Right forelimb (tissue), 1 donor: ENCODE measurements around the gene GRIA1.

Experiments used
- DNase-seq: peaks from one replicate; pipeline ENCODE4 v3.0.0-alpha.2; 2018

Gene GRIA1

DNA sequence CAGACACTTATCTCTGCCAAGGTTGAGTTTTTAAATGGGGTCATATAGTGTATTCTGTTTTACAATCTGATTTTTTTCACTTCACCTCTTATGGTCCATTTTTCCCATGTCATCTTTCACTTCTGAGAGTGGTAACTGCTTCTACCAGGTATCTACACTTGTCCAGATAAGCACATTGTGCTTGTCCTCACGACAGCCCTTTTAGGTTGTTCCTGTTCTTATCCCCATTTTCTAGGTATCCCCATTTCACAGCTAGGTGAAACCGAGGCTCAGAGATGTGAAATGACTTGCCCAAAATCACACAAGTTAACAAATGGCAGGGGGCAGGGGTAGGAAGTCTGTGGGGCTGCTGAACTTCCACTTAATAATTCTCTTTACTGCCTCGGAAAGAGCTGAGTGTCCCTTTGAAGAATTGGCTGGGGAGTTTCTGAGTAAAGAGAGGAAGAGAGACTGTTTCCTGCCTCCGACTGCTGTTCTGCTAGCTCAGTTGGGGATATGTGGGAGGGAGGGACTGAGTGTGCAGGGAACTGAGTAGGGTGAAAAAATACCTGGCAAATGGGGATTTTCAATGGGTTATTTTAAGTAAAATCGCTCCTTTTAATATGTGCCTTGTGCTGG lies 255.4 kb downstream of the GRIA1 start:
- no peak for DNase-seq

DNA sequence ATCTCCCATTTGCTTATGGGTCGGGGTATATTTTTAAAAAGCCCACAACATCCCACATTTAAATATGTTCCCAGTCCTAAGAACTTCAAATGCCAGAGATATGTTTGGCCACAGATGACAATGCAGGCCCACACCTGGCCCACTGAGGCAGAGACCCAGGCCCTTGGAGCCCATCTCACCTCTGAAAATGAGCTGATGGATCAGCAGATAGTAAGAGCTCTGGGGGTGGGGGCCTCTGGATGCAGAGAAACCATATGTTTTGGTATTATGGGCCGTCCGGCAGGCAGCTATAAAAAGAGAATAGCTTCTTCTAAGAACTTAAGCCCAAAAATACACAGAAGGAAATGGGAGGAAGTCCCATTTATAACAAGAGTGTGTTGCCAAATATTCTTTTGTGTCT lies 256.0 kb downstream of the GRIA1 start:
- no peak for DNase-seq

DNA sequence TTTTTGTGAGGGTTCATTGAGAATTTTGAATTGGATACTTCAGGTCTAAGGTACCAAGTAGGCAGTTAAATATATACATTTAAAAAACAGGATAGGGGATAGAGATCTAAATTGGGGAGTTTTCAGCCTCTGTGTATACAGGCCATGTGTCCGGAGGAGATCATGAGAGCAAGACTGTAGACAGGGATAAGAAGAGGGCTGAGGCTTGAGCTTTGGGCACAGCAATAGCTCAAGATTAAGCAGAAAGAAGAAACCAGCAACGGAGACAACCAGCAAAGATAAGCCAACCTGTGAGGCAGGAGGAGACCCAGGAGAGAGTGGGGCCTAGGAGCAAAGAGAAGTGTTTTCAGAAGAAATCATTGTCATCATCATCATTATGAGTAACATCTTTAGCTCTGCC lies 258.4 kb downstream of the GRIA1 start:
- no peak for DNase-seq

- no peak for DNase-seq
These were observed 259.5 kb downstream of the GRIA1 start for GRCh38 chr5:153749960-153750359.

DNA sequence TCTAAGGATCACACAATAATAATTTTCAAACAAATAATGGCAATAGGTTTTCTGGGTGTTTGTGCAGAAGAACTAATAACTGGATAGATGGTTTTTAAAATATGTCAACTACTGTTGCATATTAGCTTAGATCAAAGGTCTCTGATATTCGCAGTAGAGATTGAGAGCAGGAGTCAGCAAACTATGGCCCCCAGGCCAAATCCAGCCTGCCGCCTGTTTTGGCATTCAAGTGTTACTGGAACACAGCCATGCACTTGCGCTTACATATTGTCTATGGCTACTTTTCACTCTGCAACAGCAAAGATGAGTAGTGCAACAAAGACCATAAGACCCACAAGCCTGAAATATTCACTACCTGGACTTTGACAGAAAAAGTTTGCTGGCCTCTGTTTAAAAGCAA lies 260.8 kb downstream of the GRIA1 start:
- no peak for DNase-seq

GRCh38 chr5:153752890-153753289 lies 262.4 kb downstream of the GRIA1 start:
- DNase-seq: no peak

DNA sequence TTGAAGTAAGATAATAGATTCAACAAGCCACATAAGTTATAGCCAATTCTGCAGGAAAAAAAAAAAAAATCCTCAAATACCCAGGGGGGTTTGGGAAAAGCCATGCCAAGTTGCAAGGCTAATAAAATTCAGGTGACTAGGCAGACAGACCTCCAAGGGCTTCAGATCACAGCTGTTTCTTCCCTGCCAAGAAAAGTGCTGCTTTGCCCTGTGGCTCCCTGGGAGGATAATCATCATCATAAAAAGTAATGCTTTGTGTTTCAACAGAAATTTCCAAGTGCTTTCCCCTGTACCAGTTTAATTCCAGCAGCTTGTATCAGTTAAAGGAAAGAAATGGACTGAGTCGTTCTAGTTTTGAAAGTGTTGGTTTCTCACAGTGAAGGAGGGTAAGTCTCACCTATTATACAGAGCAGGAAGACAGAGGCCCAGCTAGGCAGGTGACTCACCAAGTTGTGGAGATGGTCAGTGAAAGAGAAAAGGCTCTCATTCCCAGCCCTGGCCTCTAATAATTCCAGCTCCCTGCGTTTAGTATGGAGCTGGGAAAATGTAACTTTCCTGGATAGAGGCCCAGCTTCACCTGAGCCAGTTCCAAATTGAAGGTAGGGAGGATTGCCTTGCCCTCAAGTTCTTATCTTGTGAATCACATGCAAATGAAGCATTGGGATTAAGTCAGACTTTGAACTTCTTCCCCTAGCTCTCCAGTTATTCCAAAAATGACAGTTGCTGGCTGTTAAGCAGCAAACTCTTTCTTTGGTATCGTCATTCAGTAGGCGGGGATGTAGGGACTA lies 263.4 kb downstream of the GRIA1 start:
- no peak for DNase-seq

GRCh38 chr5:153755913-153756500 lies 265.5 kb downstream of the GRIA1 start:
- no peak for DNase-seq

- DNase-seq: no peak
These were observed 266.1 kb downstream of the GRIA1 start for GRCh38 chr5:153756540-153756939.

- DNase-seq: no peak
These were observed 275.5 kb downstream of the GRIA1 start for GRCh38 chr5:153765987-153766386.

GRCh38 chr5:153767221-153768188 lies 277.0 kb downstream of the GRIA1 start:
- no peak for DNase-seq

DNA sequence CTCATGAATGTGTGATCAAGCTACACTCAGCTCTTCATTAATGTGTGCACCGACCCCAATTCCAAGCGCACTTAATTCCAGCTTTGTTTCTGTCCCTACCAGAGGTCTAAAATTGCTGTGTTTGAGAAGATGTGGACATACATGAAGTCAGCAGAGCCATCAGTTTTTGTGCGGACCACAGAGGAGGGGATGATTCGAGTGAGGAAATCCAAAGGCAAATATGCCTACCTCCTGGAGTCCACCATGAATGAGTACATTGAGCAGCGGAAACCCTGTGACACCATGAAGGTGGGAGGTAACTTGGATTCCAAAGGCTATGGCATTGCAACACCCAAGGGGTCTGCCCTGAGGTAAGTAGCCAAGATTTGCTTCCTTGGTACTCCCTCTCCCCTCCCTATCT lies 279.6 kb downstream of the GRIA1 start:
- no peak for DNase-seq

GRCh38 chr5:153774686-153775085 lies 284.2 kb downstream of the GRIA1 start:
- DNase-seq: no peak

GRCh38 chr5:153775923-153776322 lies 285.5 kb downstream of the GRIA1 start:
- DNase-seq: no peak

DNA sequence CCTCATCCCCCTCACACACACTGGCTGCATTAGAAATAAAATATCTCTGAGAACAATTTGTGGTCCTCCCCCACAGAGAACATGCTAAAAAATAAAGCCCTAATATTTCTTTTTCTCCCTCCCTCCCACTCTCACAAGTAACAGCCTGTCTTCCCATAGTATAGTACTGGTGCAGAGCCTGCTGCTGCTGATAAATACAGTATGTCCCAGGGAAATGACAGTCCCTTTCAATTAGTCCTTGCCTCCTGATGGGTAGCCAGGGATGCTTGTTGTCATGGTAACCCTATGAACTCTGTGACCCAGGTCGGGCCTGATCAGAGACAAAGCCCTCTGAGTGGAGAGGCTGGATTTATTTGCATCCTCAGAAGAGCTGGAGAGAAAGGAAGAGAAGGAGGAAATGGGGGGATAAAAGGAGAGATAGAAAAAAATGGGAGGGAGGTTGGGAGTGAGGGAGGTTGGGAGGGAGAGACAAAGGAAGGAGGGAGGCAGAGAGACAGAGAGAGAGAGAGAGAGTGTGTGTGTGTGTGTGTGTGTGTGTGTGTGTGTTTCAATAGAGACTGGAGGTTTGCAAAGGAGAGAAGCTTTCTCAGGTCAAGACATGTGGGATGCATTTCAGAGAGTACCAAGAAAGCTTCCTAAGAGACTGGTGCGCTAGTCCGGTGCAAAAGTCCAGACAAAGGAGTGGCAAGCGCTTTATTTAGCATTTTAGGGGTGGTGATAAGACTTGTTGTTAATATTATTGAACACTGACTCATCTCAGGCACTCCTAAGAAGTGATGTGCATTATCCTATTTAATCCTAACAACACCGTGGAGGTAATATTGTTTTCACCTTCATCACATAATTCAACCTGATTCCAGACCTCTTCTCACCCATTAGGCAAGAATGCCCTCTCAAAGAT lies 287.5 kb downstream of the GRIA1 start:
- DNase-seq: no peak

GRCh38 chr5:153779836-153780235 lies 289.4 kb downstream of the GRIA1 start:
- DNase-seq: no peak

DNA sequence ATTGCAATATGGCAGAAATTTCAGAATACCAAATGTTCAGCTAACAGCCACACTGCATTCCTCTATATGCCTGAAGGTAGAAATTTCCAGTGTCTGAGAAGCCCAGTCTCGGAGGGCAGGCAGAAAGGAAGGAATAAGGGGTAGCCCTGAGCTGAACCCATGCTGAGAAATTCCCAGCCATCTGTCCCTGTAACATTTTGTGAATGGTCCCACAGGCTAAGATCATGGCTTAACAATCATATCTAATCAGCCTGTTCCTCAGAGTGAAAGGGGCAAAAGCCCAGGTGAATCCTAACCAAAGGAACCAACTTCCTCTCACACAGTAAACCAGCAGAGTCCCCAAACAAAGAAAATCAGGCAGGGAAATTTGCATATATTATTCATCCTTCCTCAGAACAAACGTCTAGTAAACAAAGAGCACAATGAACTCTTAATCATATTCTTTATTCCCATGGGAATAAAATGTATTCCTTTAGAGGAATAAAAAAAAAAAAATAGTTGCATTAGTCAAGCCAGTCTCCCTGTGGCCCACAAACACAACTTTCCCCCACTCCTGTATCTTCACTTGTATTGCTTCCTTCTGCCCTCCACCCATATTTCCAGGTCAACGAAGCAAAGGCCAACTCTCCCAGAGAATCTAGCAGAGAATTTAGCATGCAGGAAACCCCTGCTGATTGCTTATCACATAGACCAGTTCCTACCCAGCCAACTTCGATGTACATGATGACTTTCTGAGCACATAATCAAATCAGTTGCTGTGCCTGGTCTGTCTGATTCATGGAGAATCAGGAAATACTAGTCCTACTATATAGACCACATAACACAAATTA lies 290.6 kb downstream of the GRIA1 start:
- DNase-seq: no peak

DNA sequence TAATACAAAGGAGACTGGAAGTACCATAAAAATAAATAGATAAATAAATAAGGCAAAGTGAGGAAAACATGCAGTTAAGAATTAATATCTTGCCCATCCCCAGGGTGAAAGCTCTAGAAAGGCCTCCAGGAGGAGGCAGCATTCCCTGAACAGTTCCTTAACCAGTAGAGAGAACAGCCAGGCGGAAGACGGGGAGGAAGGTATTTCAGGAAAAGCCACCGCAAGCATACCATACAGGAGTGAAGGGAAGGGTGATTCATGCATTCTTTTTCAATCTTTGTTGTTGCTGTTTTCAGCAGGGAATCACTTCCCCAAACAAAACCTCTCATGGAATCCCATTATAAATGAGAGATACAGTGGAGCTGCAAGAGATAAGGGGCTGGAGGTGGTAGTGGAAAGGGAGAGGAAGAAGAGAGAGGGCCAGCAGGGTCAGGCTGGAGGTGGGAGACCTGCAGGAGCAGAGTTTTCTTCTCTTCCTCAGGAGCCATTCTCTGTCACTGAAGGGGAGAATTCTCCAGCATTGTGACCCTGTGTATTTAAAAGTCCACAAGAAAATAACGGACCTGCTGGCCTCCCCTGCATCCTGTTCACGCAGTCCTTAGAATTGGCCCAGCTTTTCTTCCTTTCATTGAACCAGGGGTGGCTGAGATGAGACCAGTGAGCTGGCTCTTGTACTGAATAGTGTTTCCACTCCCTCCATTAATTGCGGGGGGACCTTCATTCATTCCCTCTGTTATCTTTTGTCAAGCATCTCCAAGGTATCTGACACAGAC lies 292.3 kb downstream of the GRIA1 start:
- DNase-seq: no peak

DNA sequence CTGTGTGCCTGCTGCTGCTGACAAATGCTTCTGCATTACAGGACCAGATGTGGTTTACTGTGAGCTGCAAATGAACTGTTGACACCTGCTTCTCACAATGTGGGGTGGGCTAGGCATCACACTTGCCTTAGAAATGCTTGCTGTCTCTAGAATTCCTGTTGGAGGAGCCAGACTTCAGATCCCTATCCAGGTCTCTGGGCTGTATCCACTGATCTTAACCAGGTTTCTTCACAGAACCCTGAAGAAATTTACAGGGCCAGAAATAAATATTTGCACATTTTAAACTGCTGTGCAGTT lies 292.8 kb downstream of the GRIA1 start:
- no peak for DNase-seq

DNA sequence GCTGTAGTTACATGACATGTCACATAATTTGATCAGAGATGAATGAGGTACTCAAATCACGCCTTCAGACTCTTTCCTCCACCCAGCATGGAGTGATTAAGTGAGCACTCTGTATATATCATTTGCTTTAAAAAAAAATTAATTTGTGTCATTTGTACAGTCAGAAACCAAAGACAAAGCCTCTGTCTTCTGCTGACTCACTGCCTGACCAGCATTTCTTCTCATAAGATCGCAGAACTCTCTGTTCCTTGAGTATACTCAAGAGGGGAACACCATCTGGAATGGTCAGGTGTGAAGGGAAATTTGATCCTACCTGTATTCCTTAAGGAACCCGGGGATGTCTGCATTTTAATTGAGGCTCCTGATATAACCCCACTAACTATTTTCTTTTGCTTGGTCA lies 293.8 kb downstream of the GRIA1 start:
- no peak for DNase-seq

DNA sequence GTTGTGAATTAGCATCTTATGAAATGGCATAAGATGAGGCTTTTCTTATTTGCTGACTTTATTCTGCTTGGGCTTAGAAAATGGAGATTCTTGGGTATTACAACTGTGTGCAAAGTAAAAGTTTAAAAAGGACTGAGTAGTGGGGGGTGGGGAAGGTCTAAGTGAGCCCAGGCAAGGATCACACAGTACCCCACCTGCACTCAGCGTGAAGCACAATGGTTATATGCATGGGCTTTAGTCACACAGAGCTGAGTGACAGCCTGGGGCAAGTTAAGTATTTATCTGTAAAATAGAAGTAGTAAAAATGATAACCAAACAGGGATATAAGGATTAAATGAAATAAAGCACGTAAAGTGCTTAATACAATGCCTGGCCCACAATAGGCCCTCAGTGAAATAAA lies 300.9 kb downstream of the GRIA1 start:
- no peak for DNase-seq
